ENCODE results near the gene MAN1C1.

DNA sequence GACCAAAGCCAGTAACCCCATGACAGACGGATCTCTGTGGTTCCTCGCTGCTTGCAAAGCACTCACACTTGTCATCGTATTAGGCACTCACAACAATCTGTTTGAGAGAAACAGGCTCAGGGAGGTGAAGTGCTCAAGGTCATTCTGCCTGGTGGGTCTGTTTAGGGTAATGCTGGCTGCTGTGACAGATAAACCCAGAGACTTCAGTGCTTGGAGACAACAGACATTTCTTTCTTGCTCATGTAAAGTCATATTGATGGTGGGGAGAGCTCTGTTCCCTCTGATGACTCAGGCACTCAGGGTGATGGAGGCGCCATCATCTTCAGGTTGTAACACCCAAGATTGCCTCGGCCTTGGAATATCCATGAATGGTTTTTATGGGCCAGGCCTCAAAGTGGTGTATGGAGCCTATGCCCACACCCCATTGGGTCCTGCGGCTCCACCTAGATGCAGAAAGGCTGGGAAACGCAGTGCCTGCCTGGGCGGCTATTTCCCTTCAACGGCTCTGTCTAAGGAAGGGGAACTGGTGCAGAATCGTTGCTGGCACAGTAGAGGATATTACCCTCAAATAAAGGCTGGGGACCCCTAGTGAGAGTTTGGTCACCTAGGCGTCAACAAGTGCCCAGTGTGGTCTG, 111.8 kb downstream of the MAN1C1 start:
- TF ChIP-seq, protein P1, sequence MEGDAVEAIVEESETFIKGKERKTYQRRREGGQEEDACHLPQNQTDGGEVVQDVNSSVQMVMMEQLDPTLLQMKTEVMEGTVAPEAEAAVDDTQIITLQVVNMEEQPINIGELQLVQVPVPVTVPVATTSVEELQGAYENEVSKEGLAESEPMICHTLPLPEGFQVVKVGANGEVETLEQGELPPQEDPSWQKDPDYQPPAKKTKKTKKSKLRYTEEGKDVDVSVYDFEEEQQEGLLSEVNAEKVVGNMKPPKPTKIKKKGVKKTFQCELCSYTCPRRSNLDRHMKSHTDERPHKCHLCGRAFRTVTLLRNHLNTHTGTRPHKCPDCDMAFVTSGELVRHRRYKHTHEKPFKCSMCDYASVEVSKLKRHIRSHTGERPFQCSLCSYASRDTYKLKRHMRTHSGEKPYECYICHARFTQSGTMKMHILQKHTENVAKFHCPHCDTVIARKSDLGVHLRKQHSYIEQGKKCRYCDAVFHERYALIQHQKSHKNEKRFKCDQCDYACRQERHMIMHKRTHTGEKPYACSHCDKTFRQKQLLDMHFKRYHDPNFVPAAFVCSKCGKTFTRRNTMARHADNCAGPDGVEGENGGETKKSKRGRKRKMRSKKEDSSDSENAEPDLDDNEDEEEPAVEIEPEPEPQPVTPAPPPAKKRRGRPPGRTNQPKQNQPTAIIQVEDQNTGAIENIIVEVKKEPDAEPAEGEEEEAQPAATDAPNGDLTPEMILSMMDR (IDR thresholded peaks at IDR 0.05) = no peak
- no peak for TF ChIP-seq POLR2A (IDR thresholded peaks at IDR 0.05)
